COLO668 (cell line): ENCODE results near the gene UMOD.

ENCODE experiments used
- DNase-seq: peaks from one replicate; lab custom pipeline; 2025; ENCODE audit not compliant: unreplicated experiment; lab: John Stamatoyannopoulos, UW

UMOD gene

DNA sequence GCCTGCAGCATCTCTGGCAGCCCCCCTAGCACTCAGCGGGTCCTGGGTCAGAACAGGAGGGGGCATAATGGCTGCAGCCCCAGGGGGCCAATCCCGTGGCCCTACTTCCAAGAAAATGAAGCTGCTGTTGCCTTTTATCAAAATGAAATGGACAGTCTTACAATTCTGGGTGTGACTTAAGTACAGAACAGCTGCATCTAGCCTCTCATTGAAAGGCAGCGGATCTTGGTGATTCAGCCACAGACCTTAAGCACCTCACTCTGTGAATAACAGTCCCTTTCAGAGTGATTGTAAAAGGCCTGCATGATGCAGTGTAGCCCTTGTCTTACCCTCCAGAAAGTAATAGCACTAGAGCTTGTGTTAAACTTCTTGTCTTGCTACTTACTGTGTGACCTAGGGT lies 11.5 kb upstream of the UMOD start:
- DNase-seq: no peak

- no peak for DNase-seq
These were observed 10.7 kb upstream of the UMOD start for GRCh38 chr16:20363191-20363590.

DNA sequence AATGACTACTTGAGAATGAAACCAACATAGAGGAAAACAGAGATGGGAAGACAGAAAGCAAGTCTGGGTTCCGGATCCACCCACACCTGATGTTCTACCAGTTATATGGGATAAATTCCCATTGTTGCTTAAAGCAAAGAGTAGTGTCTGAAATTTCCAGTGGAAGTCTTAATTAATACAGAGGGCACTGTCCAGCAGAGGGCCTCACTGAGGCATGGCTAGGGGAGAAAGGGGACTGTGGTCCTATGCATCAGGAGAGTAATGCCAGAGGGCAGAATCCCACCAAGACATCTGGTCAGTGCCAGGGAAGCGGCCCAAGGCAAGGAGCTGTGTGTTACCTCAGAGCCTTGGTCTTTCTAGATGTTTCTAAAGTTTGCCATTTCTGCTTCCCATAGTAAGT lies 7.5 kb upstream of the UMOD start:
- DNase-seq: peak; percentile 5

DNA sequence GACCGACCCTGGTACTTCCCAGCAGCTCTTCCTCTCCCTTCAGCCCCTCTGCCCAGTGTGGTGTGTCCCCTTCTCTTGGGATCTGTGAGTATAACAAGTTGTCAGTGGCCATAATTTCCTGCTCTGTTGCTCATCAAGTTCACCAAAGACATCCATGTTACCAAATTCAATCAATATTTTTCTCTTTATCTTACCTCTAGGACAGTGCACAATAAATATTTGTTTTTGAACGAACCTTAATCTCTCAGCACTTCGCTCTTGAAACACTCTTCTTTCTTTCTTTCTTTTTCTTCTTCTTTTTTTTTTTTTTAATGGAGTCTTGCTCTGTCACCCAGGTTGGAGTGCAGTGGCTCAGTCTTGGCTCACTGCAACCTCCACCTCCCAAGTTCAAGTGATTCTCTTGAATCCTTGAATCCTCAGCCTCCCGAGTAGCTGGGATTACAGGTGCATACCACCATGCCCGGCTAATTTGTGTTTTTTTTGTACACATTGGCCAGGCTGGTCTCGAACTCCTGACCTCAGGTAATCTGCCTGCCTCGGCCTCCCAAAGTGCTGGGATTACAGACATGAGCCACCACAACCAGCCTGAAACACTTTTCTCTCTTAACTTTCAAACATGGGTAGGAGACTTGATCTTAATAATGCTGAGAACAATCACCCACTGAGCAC lies 2.7 kb upstream of the UMOD start:
- no peak for DNase-seq

GRCh38 chr16:20353379-20353778 lies 864 bp upstream of the UMOD start:
- DNase-seq: no peak

DNA sequence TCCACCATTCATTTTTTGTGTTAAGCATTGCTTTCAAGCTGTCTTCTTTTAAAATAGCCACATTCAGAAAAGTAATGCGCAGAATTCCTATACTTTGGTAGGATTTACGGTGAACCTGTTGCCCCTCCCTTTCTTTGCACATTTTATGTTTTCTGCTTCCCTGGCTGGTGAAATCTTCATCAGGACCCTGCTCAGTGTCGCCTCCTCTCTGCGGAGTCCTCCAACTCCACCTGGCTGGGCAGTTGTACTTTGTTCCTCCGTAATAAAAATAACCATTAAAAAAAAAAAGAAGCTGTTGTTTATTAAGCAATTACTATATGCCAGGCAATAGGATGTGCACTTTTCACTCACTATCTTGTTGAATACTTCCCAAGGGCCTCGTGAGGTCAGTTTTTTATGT lies 2.9 kb downstream of the UMOD start:
- no peak for DNase-seq

DNA sequence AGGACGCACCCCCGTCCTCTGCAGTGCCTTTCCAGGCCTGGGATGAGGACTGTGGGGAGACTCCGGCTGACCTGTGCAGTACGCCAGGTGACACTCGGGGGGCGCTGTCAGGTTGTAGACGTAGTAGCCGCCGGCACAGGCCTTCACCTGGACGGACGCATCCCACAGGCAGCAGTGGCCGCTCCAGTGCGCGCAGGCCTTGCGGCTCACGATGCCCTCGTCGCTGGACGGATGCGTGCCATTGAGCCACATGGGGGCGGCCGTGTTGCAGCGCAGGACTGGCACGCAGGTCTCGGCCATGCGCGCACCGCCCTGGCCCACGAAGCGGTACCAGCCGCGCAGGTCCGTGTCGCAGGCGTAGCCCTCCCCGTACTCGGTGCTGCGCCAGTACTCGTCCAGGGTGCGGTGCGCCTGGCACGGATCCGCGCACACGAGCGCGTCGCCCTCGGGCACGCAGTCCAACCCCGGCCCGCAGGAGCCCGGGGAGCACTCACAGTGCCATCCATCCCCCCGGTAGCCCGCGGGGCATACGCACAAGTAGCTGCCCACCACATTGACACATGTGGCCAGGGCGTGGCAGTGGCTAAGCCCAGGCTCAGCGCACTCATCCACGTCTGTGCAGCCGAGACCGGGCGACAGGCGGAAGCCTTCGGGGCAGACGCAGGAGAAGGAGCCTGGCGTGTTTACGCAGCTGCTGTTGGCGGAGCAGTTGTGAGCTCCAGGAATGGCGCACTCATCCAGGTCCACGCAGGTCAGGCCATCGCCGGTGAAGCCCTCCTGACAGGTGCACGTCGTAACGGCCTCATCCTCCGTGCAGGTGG lies 3.9 kb downstream of the UMOD start:
- DNase-seq: peak; percentile 81

DNA sequence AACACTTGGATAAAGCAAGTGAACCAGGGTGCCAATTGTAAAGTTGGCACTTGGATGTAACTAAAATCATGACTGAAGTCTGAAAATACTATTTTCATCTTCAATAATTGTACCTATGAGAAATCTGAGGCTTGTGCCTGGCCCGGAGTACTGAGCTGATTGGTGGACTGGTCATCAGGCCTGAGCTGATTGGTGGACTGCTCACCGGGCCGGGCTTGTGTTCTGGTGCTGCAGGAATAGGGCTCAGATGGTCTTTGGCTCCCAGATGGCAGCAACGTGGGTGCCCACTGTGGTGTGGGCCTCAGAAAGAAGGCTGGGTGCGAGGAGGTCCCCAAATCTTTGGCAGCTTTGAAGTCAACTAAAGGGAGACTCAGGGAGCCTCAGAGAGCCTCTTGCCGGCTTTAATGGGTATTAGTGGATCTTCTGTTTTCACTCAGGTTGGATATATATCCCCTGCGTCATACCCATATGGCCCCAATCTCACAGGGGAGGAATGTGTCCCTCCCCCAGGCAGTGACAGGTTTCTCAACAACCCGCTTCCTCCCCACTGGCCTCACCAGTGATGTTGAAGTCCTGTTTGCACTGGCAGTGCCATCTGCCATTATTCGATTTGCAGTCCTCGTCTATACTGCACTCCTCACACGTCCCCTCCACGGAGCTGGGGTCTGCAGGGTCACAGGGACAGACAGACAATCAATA lies 4.7 kb downstream of the UMOD start:
- DNase-seq: no peak

- no peak for DNase-seq
These were observed 7.9 kb downstream of the UMOD start for GRCh38 chr16:20344611-20345010.

GRCh38 chr16:20339744-20340143 lies 12.8 kb downstream of the UMOD start:
- no peak for DNase-seq

- no peak for DNase-seq
These were observed 15.6 kb downstream of the UMOD start for GRCh38 chr16:20336955-20337354.

- DNase-seq: no peak
These were observed 18.1 kb downstream of the UMOD start for GRCh38 chr16:20334396-20334795.

DNA sequence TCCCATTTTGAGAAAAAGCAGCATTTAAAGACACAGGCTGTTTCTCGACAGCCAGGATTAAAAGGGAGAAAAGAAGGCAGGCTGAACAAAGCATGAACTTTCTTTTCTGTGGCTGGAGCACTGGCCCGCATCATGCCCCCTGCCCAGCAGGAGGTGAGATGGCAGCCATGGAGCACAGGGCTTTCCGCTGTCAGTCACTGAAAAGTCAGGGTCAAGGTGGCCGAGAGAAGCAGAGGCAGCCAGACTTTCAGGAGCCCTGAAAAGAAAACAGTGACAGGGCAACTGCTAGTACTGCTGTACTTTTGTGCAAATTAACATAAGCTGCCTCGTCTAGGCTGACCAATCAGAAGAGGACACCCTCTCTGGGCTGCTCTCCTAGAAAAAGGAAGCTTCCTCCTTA lies 19.4 kb downstream of the UMOD start:
- DNase-seq: no peak

GRCh38 chr16:20332411-20332810 lies 20.1 kb downstream of the UMOD start:
- DNase-seq: no peak

GRCh38 chr16:20331635-20332034 lies 20.9 kb downstream of the UMOD start:
- no peak for DNase-seq

GRCh38 chr16:20329392-20330138 lies 22.9 kb downstream of the UMOD start:
- DNase-seq: no peak

DNA sequence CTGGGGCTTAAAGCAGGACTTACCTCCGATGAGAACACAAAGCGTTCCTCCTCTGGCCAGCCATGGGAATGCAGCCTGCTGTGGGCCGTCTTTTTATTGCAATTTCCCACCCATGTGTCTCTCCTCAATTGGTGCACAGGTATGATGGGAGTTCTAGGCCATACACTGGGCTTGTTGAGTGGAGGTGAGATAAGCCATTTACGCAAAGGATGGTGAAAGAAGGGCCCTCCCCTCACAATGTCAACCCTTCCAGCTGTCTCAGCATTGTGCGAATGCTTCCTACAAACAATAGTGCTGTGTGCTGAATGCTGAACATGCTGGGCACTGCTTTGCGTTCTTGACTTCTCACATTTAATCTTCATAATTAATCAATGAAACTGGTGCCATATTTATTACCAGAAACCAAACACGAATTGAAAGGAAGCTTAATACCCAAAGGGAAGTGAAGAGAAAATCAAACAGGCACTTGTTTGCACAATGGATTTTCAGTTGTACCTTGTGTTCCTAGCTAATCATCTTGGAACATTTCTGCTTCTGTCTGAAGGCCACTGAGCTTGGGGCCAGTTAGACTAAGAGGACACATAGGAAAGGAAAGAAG lies 25.0 kb downstream of the UMOD start, which contains the start of gene GP2:
GP2 (minus strand) TSS at position 70 of the 598 bp plus-strand sequence. CDS start 1,082 bp downstream, outside the sequence.
- peak; percentile 8 for DNase-seq

DNA sequence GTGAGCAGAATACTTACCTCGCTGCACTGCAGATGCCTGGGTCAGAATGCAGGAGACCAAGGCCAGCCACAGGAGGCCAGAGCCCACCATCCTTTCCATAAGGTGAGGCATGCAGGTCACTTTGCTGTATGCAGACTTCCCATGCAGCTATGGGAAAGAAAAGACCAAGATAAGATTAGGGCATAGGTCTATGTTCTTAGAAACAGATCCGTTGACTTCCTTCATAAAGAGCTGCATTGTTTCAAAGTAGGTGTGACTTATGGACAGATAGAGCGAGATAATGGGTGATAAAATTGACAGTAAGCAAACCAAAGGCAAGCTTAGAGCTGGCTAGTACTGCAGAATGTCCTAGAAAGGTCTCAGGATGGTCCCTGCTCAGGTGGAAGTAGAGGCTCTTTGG lies 26.2 kb downstream of the UMOD start:
- DNase-seq: no peak

GRCh38 chr16:20325005-20325404 lies 27.5 kb downstream of the UMOD start:
- DNase-seq: no peak

- DNase-seq: no peak
These were observed 28.9 kb downstream of the UMOD start for GRCh38 chr16:20323591-20324117.

DNA sequence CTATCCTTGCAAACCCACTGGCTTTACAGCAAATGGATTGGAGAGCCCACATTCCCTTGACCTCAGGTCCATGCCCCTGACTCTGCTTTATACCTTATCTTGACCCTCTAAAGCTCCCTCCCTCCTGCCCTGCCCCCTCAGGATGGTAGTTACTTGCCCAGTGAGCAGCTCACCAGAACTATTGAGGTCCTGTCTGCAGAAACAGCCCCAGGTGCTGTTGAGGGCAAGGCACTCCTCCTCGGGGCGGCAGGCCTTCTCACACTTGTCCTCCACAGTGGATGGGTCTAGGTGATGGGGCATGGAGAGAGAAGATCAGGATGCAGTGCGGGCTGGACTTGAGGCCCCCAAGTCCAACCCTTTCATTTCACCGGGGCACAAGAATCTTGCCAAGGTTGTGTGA lies 29.8 kb downstream of the UMOD start:
- DNase-seq: no peak
